HG03520 (cell line): ENCODE results near the gene WDR87.
A peak's percentile ranks its signal among the peaks of the same experiment; 100 is the strongest.

Source experiments
- ATAC-seq: cut with Tn5 transposase; IDR thresholded peaks from one replicate; pipeline ENCODE4 v1.9.1; 2021; ENCODE audit warnings: mild to moderate bottlenecking, moderate library complexity; ENCODE audit not compliant: unreplicated experiment

Gene WDR87

GRCh38 chr19:37905946-37906868 lies at the start of gene WDR87:
TSS of gene WDR87 (minus strand) at chr19:37906594. CDS start at chr19:37898239, 8,355 bp downstream.
- peak; percentile 5 for ATAC-seq

GRCh38 chr19:37955986-37956385 lies 49.6 kb upstream of the WDR87 start:
- no peak for ATAC-seq

- no peak for ATAC-seq
Observed at GRCh38 chr19:37954421-37954874, 48.1 kb upstream of the WDR87 start.

- ATAC-seq = no peak
Observed at GRCh38 chr19:37953918-37954303, 47.5 kb upstream of the WDR87 start.

GRCh38 chr19:37953171-37953917 lies 47.0 kb upstream of the WDR87 start:
- ATAC-seq = no peak

- no peak for ATAC-seq
Observed at GRCh38 chr19:37951816-37952210, 45.4 kb upstream of the WDR87 start.

- no peak for ATAC-seq
Observed at GRCh38 chr19:37950471-37951175, 44.2 kb upstream of the WDR87 start.

- no peak for ATAC-seq
Observed at GRCh38 chr19:37948362-37948761, 42.0 kb upstream of the WDR87 start.

GRCh38 chr19:37947778-37948177 lies 41.4 kb upstream of the WDR87 start:
- ATAC-seq = no peak

GRCh38 chr19:37946132-37946531 lies 39.7 kb upstream of the WDR87 start:
- ATAC-seq = no peak

GRCh38 chr19:37943480-37943879 lies 37.1 kb upstream of the WDR87 start:
- ATAC-seq = no peak

- no peak for ATAC-seq
Observed at GRCh38 chr19:37942516-37942902, 36.1 kb upstream of the WDR87 start.

GRCh38 chr19:37941782-37942515 lies 35.6 kb upstream of the WDR87 start:
- no peak for ATAC-seq

GRCh38 chr19:37938353-37938752 lies 32.0 kb upstream of the WDR87 start:
- ATAC-seq = no peak

GRCh38 chr19:37936886-37937285 lies 30.5 kb upstream of the WDR87 start:
- no peak for ATAC-seq

GRCh38 chr19:37936166-37936565 lies 29.8 kb upstream of the WDR87 start:
- ATAC-seq = no peak

GRCh38 chr19:37935341-37935740 lies 28.9 kb upstream of the WDR87 start:
- ATAC-seq = no peak

- no peak for ATAC-seq
Observed at GRCh38 chr19:37933937-37934358, 27.6 kb upstream of the WDR87 start.

GRCh38 chr19:37932985-37933936 lies 26.9 kb upstream of the WDR87 start:
- ATAC-seq = no peak
